GM21367 (cell line): ENCODE results near the gene TCTA.

Experiments used
- ATAC-seq: cut with Tn5 transposase; IDR thresholded peaks from one replicate; pipeline ENCODE4 v1.9.1; 2021; ENCODE audit not compliant: unreplicated experiment

The TCTA gene

GRCh38 chr3:49456466-49456865, 44.2 kb downstream of the TCTA start:
- no peak for ATAC-seq

- ATAC-seq = no peak
Measured at GRCh38 chr3:49460188-49460890, 48.1 kb downstream of the TCTA start.

- no peak for ATAC-seq
Measured at GRCh38 chr3:49460956-49461355, 48.7 kb downstream of the TCTA start.

- no peak for ATAC-seq
Measured at GRCh38 chr3:49461443-49462171, 49.4 kb downstream of the TCTA start.

- no peak for ATAC-seq
Measured at GRCh38 chr3:49462222-49462621, 50.0 kb downstream of the TCTA start.

GRCh38 chr3:49465270-49466034, 53.2 kb downstream of the TCTA start:
- no peak for ATAC-seq
